ENCODE data around the gene BBOX1.

GRCh38 chr11:27075655-27076054, 35.0 kb downstream of the BBOX1 start:
- TF ChIP-seq CTCF (IDR thresholded peaks at IDR 0.05) (no peak), POLR2A (IDR thresholded peaks at IDR 0.05) (no peak)

Data from suprapubic skin (tissue), 3 donors.